Measurements from ENCODE around the gene ADSL.

ADSL gene

GRCh38 chr22:40405178-40406062 is 59.1 kb downstream of the ADSL start:
- DNase-seq (ENCODE audit: low spot score) = no peak

DNA sequence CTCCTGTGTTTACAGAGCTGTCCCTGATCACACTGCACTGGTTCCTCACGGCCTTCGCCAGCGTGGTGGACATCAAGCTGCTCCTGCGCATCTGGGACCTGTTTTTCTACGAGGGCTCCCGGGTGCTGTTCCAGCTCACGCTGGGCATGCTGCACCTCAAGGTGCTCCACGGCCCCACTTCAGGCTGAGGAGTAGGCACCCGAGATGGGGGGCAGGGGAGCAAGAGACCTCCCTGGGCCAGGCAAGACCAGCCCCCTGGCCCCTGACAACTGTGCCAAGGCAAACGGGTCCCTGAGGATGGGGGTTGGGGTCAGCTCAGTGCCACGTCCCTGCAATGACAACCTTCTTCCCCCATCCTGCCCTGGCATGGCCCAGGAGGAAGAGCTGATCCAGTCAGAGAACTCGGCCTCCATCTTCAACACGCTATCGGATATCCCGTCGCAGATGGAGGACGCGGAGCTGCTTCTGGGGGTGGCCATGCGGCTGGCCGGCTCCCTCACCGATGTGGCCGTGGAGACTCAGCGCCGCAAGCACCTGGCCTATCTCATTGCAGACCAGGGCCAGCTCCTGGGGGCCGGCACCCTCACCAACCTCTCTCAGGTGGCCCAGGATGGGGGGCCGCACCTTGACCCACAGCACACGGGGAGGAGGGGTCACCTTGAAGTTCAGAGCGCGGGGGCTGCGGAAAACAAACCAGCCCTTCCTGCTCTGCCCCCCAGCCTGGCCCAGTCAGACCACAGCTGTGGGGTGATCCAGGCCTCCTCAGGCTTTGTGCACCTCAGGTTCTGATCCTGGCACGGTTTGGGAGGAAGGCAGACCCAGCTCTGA is 60.0 kb downstream of the ADSL start:
- DNase-seq (ENCODE audit: low spot score) = no peak

GRCh38 chr22:40407021-40407761 is 60.9 kb downstream of the ADSL start:
- no peak for DNase-seq (ENCODE audit: low spot score)

DNA sequence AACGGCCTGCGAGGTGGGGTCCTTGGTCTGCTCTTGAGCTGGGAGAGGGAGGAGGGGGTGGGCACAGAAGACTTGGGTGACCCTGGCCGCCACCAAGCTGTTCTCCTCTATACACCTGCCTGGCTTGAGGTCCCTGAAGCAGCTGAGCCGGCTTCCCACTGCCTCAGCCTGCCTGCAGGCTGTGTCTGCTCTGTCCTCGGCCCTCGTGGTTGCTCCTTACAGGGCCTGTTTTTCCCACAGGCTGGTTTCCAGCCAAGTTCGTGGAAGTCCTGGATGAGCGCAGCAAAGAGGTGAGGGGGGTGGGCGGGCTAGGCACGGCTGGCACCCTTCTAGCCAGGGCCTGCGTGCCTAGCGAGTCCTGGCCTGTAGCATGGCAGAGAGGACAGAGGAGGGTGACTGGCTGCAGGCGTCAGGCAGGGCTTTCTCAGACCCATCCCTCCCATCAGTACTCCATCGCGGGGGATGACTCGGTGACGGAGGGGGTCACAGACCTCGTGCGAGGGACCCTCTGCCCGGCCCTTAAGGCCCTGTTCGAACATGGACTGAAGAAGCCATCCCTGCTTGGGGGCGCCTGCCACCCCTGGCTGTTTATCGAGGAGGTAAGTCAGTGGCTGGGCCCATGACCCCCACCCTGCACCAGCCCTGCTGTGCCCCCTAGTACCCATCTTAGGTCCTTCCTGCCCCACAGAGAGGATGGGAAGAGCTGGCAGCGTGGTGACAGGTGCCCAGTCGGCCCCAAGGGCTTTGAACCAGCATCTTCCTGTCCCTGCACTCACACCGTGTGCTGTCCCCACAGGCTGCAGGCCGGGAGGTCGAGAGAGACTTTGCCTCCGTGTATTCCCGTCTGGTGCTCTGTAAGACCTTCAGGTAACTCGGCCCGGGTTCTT is 61.8 kb downstream of the ADSL start:
- no peak for DNase-seq (ENCODE audit: low spot score)

GRCh38 chr22:40408718-40409612 is 62.7 kb downstream of the ADSL start:
- no peak for DNase-seq (ENCODE audit: low spot score)

- no peak for DNase-seq (ENCODE audit: low spot score)
Observed at GRCh38 chr22:40409613-40410113, 63.4 kb downstream of the ADSL start.

DNA sequence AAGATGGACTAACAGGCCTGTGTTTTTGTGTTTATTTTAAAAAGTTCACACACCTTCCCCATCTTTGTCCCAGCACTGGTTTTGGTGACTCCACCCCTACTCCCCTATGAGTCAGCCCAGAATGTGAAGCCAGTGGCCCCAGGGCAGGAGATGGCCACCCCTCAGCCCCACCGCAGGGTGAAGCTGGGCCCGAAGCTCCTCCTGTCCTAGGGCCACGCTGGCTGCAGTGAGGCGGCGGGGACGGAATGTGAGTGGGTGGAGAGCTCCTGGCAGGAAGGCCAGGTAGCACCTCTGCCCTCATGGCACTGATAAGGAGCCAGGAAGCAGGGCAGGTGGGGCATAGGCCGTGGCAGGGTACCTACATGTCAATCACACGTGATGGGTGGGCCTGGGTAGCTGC is 64.0 kb downstream of the ADSL start:
- DNase-seq (ENCODE audit: low spot score) = no peak

DNA sequence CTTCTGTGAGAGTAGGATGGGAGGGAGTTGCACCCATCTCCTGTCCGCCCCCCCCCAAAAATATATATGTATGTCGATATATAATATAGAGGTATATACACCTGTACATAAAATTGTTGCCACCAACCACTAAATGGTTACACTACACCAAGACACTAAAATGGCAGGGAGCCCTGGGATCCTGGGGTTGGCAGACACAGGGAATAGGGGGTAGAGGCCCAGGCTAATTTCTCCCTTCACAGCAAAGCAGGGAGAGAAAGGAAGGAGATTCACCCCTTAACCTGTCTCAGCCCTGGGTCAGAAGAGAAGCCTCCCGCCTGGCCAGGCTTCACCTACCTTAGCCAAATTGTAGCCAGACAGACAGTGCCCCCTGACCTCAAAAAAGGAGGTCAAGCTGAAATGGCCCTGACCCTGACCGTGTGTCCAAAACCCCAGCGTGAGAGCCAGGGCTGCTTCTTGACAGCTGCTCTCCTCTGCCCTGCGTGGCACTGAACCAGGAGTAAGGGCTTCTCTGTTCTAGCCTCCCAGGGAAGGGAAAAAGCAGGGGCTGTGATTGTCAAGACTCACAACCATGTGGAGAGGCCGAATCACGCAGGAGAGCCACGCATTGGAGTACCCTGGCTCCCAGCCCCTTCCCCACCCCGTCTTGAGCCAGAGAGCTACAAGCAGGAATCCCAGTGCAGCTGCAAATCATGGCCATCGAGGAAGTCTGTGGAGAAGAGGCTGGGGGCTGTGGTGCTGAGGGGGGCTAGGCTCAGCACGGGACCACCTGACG is 64.6 kb downstream of the ADSL start:
- DNase-seq (ENCODE audit: low spot score) = no peak

GRCh38 chr22:40411506-40411861 is 65.2 kb downstream of the ADSL start:
- DNase-seq (ENCODE audit: low spot score) = no peak

- DNase-seq (ENCODE audit: low spot score) = no peak
Observed at GRCh38 chr22:40412441-40412840, 66.1 kb downstream of the ADSL start.

DNA sequence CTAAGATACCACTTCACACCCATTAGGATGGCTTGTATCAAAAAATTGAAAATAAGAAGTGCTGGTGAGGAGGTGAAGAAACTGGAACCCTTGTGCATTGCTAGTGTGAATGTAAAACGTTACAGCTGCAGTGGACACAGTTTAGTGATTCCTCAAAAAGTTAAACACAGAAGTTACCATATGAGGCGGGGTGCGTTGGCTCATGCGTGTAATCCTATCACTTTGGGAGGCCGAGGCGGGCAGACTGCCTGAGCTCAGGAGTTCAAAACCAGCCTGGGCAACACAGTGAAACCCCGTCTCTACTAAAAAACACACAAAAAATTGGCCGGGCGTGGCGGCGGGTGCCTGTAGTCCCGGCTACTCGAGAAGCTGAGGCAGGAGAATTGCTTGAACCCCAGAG is 67.6 kb downstream of the ADSL start:
- no peak for DNase-seq (ENCODE audit: low spot score)

GRCh38 chr22:40414311-40414710 is 68.0 kb downstream of the ADSL start:
- DNase-seq (ENCODE audit: low spot score) = no peak

DNA sequence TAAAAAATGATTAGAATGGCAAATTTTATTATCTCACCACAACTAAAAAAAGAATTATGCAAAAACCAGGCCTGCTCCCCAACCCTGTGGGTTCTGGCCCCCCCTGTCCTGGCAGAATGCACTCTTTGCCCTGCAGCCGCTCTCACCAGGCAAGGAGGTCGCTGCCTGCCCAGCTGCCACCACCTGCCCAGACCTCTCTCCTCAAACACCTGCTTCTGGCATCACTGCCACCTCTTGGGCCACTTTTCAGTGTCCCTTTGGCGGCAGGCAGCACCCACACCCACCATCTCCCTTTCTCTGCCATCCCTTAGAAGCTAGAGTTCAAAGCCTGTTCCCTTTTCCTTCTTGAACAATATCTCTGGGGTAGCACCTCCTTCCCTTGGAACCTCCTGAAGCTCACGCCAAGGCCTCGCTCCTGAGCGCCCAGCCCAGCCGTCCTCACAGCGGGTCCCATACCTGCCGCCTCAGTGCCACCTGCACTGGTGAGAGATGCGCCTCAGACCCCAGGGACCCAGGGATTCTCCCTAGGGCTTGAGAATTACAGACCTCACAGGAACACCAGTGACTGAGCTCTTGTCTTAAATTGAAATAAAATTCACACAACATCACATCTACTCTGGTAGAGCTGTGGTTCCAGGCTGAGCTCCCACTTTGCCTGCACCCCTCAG is 68.7 kb downstream of the ADSL start:
- no peak for DNase-seq (ENCODE audit: low spot score)

DNA sequence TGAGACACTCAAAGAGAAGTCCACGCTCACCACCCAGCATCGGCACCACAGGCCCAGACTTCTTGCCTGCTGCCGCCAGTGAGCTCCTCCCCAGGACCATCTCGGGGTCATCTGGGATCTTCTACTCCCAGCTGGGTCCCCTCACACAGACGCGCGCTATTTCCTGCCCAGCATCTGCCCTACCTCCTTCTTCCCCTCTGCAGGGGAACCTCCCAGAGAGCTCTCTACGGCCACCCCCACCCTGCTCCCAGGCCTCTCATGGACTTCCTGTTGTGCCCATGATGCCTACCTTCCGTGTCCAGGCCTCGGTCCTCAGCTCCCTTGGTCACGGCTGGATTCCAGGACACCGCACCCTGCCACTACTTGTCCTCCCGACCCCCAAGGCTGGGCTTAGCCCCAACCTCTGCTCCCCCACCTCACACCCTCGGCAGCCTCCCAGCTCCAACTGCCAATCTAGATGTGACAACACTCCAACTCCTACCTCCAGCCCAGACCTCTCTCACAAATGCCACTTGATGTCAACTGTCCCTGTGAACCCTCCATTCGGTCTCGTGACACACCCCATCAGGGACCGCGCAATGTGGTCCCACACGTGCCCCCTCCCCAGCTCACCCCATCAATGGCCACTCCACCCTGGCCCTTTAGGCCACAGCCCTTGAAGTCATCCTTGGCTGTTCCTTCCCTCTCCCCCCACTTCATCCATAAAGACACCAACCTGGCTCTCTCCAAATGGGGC is 69.4 kb downstream of the ADSL start:
- DNase-seq (ENCODE audit: low spot score) = no peak

- DNase-seq (ENCODE audit: low spot score) = no peak
Observed at GRCh38 chr22:40416267-40416570, 69.9 kb downstream of the ADSL start.

GRCh38 chr22:40416636-40417035 is 70.3 kb downstream of the ADSL start:
- DNase-seq (ENCODE audit: low spot score) = no peak

DNA sequence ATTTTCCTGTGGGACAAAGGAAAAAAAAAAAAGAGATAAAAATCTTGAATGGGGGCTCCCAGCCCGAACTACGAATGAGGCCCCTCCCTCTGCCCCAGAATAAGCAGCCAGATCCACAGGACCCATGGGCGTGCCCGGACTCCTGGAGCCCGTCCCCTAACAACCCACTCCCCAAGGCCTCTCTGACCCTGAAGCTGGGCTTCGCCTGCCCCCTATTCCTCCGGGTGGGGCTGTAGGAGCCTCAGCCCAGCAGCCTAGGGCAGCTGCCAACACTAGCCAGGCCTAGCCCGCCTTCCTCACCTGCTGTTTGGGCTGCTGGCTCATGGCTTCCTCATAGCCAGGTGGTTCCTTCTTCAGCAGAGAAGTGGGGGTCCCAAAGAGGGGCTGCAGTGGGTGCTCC is 70.7 kb downstream of the ADSL start:
- DNase-seq (ENCODE audit: low spot score) = no peak

- no peak for DNase-seq (ENCODE audit: low spot score)
Observed at GRCh38 chr22:40417881-40418280, 71.6 kb downstream of the ADSL start.

Measured in HuH-7 (cell line).